Stimulated activated CD8-positive, alpha-beta memory T cell treated with anti-CD3 and anti-CD28 coated beads, Interleukin-7, amount 100 ng/mL, for 24 hours (primary cell): Measurements from ENCODE around the gene FKBP1B.
A peak's percentile ranks its signal among the peaks of the same experiment; 100 is the strongest.
"Not testable (repeated sequence)": the region's sequence is repeated elsewhere in the genome, so short reads cannot be mapped to it uniquely, and the experiment has no call there.

Experiments
- DNase-seq: peaks from one replicate; pipeline ENCODE4 v3.0.0-alpha.2; 2020; ENCODE audit warnings: low read depth

The FKBP1B gene

GRCh38 chr2:24072259-24072658, 22.7 kb downstream of the FKBP1B start:
- no peak for DNase-seq

DNA sequence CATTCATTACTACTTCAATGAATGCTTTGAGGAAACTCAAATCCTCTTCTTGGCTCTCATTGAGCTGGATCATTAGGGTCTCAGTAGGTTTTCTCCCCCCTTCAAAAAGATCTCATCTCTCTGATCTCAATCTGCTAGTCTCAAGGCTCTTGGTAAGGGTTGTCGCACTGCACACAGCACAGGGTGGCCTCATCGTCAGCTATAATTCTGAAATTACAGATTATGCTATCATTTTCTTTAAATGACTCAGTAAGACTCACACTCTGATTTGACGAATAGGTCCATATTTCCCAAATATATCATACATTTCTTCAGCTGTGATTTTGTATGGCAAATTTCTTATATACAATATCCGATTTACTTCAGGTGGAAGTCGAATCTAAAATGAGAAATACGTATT, 24.3 kb downstream of the FKBP1B start:
- no peak for DNase-seq

DNA sequence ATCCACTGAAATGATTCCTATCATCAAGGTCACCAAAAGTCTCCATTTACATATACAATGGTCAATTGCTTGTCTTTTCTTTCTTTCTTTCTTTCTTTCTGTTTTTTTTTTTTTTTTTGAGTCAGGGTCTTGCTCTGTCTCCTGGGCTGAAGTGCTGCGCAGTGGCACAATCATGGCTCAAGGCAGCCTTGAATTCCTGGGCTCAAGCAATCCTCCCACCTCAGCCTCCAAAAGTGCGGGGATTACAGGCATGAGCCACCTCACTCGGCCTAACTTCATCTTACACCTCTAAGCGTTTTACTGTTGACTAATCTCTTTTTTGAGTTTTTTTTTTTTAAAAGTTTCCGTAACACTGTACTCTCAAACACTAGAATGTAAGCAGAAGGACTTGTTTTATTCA, 25.7 kb downstream of the FKBP1B start:
- no peak for DNase-seq

- peak; percentile 99 for DNase-seq
Measured at GRCh38 chr2:24075915-24076848, 26.6 kb downstream of the FKBP1B start, which contains the start of gene SF3B6. SF3B6 (minus strand) TSS chr2:24076326; CDS start chr2:24076229, 97 bp downstream.

- no peak for DNase-seq
Measured at GRCh38 chr2:24076849-24077534, 27.5 kb downstream of the FKBP1B start.

- no peak for DNase-seq
Measured at GRCh38 chr2:24077535-24077877, 28.0 kb downstream of the FKBP1B start.

- DNase-seq, result no peak
Measured at GRCh38 chr2:24077879-24078278, 28.3 kb downstream of the FKBP1B start.

GRCh38 chr2:24080701-24081100, 31.2 kb downstream of the FKBP1B start:
- no peak for DNase-seq

DNA sequence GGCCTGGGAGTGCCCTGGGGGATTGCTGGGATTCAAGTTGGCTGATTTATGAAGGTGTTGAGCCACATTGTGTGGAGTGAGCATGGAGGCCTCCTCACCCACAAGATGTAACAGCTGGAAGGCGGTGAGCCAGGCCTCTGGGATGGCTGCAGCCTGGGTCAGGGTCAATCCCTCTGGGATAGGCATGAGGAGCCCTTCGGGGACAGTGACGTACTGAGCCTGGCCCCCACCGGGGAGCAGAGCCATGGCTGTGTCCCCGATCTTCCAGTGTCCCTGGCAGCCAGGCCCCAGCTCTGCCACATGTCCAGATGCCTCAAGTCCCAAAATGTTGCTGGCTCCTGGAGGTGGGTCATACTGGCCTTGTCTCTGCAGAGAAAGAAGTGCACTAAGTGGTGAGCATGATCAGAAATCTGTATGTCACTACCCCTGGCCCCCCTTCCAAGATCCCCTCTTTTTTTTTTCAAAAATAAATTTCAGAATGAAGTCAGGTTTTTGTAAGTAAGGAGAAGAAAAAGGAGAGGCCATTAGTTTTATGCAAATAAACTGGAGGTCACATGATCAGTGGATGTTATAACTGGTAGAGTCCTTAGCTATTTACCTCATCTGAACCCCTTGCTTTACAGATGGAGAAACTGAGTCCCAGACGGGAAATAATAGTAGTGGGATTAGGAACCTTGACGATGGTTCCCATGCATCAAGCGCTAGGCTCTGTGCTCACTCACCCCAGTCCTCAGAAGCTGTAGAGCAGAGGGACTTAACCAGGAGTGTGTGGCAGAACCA, 33.4 kb downstream of the FKBP1B start:
- DNase-seq, result no peak

DNA sequence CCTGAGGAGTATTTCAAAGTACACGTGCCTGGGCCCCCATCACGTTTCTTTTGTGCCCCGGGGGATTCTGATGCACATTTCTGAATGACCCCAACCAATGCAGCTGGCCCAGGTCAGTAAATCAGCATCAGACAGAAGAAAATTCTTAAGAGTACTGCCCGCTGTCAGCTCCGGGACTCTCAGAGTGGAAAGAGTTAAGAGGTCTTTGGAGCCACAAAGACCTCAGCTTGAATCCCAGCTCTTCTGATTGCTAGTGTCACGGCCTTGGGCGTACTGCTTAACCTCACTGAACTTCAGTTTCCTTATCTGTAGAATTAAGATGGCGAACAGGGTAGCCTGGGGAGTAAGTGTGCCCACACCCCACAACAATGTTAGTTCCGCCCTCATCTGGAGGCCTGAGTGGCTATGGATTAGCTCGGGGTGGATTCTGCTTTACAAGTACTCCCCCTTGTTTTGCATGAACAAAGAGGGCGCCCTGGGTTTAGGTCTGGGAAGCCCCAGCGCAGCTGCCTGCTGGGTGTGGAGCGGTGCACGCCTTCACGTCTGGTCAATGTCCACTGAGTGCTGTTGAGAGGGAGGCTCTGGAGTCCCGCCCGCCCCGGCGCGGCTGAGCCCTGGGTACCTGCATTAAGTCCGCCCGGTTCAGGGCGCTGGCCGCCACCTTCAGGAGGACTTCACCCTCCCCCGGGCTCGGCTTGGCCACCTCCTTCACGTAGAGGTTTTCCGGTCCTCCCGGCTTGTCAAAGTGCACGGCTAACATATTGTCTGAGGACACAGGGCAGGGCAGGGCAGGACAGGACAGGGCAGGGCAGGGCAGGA, 34.2 kb downstream of the FKBP1B start:
- DNase-seq, result peak; percentile 4

DNA sequence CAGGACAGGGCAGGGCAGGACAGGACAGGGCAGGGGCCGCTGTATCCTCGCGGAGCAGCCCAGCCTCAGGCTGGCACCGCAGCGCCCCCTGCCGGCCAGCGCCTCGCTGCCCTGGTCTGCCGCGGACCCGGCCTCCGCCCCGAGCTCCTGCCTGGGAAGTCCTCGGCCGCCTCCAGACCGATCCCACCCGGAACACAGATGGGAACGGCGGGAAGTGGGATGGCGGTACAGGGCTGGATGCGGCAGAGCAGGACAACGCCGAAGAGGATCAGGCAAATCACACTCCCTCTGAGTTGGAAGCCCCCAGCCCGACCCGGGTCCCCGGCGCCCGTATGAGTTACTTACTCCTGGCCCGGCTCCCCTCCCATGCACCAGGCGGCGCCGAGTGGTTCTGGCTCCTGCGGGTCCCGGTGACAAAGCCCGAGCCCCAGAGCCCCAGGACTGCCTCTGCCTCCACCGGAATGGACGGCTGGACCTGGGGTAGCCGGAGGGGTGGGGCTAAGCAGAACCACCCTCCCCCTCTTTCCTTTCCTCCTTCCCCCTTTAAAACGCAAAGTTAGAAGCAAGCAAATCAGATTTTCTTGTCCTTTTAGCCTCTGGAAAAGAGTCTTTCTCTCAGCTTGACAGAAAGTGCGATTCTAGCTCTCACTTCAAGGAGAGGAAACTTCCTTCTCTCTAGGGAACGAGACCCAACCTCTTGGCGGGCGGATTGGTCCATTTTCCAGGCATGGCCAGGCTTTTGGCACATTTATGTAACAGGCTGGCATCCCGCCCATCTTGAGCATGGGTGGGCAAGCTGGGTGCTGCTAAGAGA, 35.1 kb downstream of the FKBP1B start, which contains the start of gene TP53I3:
Gene TP53I3 (minus strand): TSS at position 449 of the 814 bp plus-strand sequence. CDS start 508 bp downstream, outside the sequence.
- DNase-seq, result peak; percentile 68

- DNase-seq, result no peak
Measured at GRCh38 chr2:24085200-24085489, 35.6 kb downstream of the FKBP1B start.

GRCh38 chr2:24086241-24086640, 36.7 kb downstream of the FKBP1B start:
- DNase-seq, result no peak

- no peak for DNase-seq
Measured at GRCh38 chr2:24087032-24087431, 37.5 kb downstream of the FKBP1B start.

DNA sequence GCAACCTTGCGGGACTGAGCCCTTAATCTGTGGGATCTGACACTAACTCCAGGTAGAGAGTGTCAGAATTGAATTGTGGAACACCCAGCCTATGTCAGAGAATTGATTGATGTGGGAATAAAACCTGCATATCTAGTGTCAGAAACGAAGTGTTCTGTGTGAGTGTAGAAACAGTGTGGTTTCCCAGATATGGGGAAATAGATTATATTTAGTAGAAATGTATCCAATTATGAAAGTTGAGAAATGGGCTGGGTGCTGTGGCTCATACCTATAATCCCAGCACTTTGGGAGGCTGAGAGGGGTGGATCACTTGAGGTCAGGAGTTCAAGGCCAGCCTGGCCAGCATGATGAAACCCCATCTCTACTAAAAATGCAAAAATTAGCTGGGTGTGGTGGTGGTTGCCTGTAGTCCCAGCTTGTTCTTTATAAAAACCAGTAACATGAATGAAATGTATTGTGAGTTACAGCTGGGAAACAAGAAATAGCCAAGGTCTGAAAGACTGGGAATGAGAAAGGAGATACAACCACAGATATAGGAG, 39.3 kb downstream of the FKBP1B start:
- DNase-seq, result no peak

DNA sequence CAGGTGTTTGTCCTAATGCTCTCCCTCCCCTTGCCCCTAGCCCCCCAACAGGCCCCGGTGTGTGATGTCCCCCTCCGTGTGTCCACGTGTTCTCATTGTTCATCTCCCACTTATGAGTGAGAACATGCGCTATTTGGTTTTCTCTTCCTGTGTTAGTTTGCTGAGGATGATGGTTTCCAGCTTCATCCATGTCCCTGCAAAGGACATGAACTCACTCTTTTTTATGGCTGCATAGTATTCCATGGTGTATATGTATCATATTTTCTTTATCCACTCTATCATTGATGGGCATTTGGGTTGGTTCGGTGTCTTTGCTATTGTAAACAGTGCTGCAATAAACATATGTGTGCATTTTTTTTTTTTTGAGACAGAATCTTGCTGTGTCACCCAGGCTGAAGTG, 43.7 kb downstream of the FKBP1B start:
- not testable (repeated sequence) for DNase-seq

DNA sequence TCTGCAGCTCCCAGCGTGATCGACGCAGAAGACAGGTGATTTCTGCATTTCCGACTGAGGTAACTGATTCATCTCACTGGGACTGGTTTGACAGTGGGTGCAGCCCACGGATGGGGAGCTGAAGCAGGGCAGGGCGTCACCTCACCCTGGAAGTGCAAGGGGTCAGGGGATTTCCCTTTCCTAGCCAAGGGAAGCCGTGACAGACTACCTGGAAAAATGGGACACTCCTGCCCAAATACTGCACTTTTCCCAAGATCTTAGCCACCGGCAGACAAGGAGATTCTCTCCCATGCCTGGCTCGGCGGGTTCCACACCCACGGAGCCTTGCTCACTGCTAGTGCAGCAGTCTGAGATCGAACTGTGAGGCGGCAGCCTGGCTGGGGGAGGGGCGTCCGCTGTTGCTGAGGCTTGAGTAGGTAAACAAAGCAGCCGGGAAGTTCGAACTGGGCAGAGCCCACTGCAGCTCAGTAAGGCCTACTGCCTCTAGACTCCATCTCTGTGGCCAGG, 45.7 kb downstream of the FKBP1B start:
- DNase-seq, result not testable (repeated sequence)

DNA sequence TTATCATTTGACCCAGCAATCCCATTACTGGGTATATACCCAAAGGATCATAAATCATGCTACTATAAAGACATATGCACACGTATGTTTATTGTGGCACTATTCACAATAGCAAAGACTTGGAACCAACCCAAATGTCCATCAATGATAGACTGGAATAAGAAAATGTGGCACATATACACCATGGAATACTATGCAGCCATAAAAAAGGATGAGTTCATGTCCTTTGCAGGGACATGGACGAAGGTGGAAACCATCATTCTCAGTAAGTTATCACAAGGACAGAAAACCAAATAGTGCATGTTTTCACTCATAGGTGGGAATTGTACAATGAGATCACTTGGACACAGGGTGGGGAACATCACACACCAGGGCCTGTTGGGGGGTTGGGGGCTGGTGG, 51.2 kb downstream of the FKBP1B start:
- DNase-seq, result not testable (repeated sequence)

DNA sequence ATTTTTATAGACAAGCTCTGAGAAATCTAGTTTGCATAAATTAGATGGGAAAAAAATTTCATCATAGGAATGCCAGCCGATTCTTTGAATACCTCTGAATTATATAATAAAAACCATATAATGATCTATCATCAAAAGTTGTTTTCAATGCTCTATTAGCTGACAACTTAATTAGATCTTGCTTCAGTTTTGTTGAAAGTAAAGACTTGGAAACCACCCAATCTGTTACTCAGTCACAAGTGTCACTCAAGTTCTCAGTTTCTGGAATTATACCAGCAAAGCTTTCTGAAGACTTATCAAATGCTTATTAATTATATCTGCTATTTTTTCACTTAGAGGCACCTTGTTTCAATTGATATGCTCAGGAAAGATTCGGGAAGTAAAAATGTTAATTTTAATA, 52.5 kb downstream of the FKBP1B start:
- no peak for DNase-seq

DNA sequence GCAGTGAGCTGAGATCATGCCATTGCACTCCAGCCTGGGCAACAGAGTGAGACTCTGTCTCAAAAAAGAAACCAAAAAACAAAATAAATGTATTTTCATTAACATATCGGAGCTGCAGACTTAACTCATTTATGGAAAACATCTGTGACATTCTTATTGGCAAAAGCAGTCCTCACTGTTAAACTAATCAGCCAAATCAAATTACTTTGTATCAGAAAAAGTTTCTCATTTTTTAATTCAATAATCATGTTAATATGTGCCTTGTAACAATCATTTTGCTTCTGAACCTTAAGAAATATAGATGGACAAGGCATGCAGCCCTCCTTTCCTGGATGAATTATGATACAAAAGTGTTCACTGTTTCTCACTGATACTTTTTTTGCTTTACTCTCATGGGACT, 53.1 kb downstream of the FKBP1B start:
- no peak for DNase-seq
